ENCODE data around the gene FAM177A1.
A peak's percentile ranks its signal among the peaks of the same experiment; 100 is the strongest.

Gene FAM177A1

GRCh38 chr14:35121026-35121886 is 75.2 kb downstream of the FAM177A1 start:
- ChIA-PET CTCF (interaction anchor here (0.6 to 1.0 kb wide), 2 partner anchors 38 to 283 kb away, joined by 3 to 4 read pairs; no protein-coding TSS in a partner anchor), POLR2A (interaction anchor here (0.6 to 2.1 kb wide), 9 partner anchors 8 to 705 kb away, joined by 3 to 8 read pairs (median 4); partner anchors contain the start of genes BRMS1L, CFL2, FAM177A1 and NFKBIA)
- no peaks in the 10 kb centered on the region for H3K9me3 ChIP-seq (ENCODE audit: control insufficient read depth, insufficient read depth, low read depth, low read length)
- peaks cover 2 to 9% of the 10 kb centered on the region in 2 experiments; a peak in 2 of 3 replicates for H3K36me3 ChIP-seq (ENCODE audit: control insufficient read depth in 2 of 2, insufficient read depth in 1 of 2, low read length in 2 of 2)
- peak overlapping the region; percentile 50 for H3K4me3 ChIP-seq (ENCODE audit: low read depth, low read length)
- H3K4me1 ChIP-seq (ENCODE audit: control insufficient read depth, insufficient read depth, low read length): peaks cover 4% of the 10 kb centered on the region; the same call in 1 of the 2 replicates
- H3K27ac ChIP-seq (ENCODE audit: extremely low read depth, low read depth, low read length): peak overlapping the region; percentile 98
- TF ChIP-seq ZNF2 (tag by site-specific recombination; IDR thresholded peaks at IDR 0.05) (peak; percentile 10; the same call in 1 of the 2 replicates), ZNF184 (tag by site-specific recombination; IDR thresholded peaks at IDR 0.05) (no peak), ZNF785 (tag by site-specific recombination; IDR thresholded peaks at IDR 0.05) (no peak), RBAK (tag by site-specific recombination; IDR thresholded peaks at IDR 0.05) (no peak), ZNF600 (tag by site-specific recombination; IDR thresholded peaks at IDR 0.05) (0 out of 2 replicates have a peak, but pooled peaks have one; percentile 48), ZNF747 (tag by site-specific recombination; IDR thresholded peaks at IDR 0.05) (no peak), ZNF433 (tag by site-specific recombination; IDR thresholded peaks at IDR 0.05; ENCODE audit: low read depth) (no peak), BCL11A (tag by site-specific recombination; IDR thresholded peaks at IDR 0.05; ENCODE audit: low read depth) (no peak), ZNF121 (tag by site-specific recombination; IDR thresholded peaks at IDR 0.05) (peak; percentile 6; the same call in 1 of the 2 replicates), ZNF555 (tag by site-specific recombination; conservative IDR thresholded peaks at IDR 0.05) (no peak), ZNF394 (tag by site-specific recombination; IDR thresholded peaks at IDR 0.05; ENCODE audit: borderline replicate concordance) (peak; percentile 90), GLIS1 (tag by site-specific recombination; IDR thresholded peaks at IDR 0.05) (peak; percentile 67), ZNF292 (tag by site-specific recombination; IDR thresholded peaks at IDR 0.05; ENCODE audit: borderline replicate concordance, low read depth) (no peak), KLF9 (tag by site-specific recombination; IDR thresholded peaks at IDR 0.05; ENCODE audit: low read depth) (no peak), CTCF (tag by site-specific recombination; IDR thresholded peaks at IDR 0.05) (no peak), ZBTB26 (tag by site-specific recombination; optimal IDR thresholded peaks at IDR 0.05) (no peak), ZNF133 (tag by site-specific recombination; IDR thresholded peaks at IDR 0.05) (no peak), ZNF549 (tag by site-specific recombination; IDR thresholded peaks at IDR 0.05) (no peak), ZNF624 (tag by site-specific recombination; IDR thresholded peaks at IDR 0.05) (no peak), WT1 (tag by site-specific recombination; IDR thresholded peaks at IDR 0.05) (peak; percentile 85), ZNF664 (tag by site-specific recombination; IDR thresholded peaks at IDR 0.05) (0 out of 2 replicates have a peak, but pooled peaks have one; percentile 34), ZFP3 (tag by site-specific recombination; IDR thresholded peaks at IDR 0.05; ENCODE audit: low read depth) (no peak), ZNF18 (tag by site-specific recombination; IDR thresholded peaks at IDR 0.05) (no peak), ZFHX2 (tag by site-specific recombination; conservative IDR thresholded peaks at IDR 0.05) (no peak), ZNF398 (tag by site-specific recombination; IDR thresholded peaks at IDR 0.05) (peak; percentile 68), ZNF658 (tag by site-specific recombination; IDR thresholded peaks at IDR 0.05) (no peak)
- TF ChIP-seq, protein P1, sequence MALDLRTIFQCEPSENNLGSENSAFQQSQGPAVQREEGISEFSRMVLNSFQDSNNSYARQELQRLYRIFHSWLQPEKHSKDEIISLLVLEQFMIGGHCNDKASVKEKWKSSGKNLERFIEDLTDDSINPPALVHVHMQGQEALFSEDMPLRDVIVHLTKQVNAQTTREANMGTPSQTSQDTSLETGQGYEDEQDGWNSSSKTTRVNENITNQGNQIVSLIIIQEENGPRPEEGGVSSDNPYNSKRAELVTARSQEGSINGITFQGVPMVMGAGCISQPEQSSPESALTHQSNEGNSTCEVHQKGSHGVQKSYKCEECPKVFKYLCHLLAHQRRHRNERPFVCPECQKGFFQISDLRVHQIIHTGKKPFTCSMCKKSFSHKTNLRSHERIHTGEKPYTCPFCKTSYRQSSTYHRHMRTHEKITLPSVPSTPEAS (tag by site-specific recombination; IDR thresholded peaks at IDR 0.05): no peak
- TF ChIP-seq, protein P2, sequence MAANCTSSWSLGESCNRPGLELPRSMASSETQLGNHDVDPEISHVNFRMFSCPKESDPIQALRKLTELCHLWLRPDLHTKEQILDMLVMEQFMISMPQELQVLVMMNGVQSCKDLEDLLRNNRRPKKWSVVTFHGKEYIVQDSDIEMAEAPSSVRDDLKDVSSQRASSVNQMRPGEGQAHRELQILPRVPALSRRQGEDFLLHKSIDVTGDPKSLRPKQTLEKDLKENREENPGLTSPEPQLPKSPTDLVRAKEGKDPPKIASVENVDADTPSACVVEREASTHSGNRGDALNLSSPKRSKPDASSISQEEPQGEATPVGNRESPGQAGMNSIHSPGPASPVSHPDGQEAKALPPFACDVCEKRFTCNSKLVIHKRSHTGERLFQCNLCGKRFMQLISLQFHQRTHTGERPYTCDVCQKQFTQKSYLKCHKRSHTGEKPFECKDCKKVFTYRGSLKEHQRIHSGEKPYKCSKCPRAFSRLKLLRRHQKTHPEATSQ (tag by site-specific recombination; IDR thresholded peaks at IDR 0.05): no peak
